Measurements from ENCODE around the gene VARS2. TPM values are rescaled to one million over a fixed set of nuclear protein-coding genes. Genes with fewer than 3 reads are reported as not detected.

VARS2 gene
- total and polyA plus RNA-seq, 9 of the 15 experiments (the other 6 are each of a cell fraction or from before 2014, with no cell fraction given), result 1.6 to 53.6 (median 29.9) TPM

DNA sequence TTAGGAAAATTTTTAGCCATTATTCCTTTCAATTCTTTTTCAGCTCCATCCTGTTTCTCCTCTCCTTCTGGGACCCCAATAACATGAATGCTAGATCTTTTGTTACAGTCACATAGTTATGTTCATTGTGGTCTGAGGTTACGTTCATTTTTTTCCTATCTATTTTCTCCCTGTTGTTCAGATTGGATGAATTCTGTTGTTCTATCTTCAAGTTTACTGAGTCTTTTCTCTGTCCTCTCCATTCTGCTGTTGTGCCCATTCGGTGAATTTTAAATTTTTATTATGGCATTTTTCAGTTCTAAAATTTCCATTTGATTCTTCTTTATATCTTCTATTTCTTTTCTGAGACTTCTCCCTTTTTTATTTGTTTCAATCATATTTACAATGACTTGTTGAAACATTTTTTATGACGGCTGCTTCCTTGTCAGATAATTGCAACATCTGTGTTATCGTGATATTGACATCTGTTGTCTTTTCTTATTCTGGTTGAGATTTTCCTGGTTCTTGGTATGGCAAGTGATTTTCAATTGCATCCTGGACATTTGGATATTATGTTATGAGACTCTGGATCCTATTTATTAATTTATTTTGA is 42.4 kb upstream of the VARS2 start:
- Histone ChIP-seq H4K20me1 (replicated peaks; ENCODE audit: control insufficient read depth, insufficient read depth, low read length) (no peaks in the 10 kb centered on the region), H3K4me3 (no peak overlapping the region), H3K9me3 (replicated peaks; ENCODE audit: control insufficient read depth, insufficient read depth, low read depth, low read length) (peaks cover 24% of the 10 kb centered on the region), H3K9me1 (ENCODE audit: control insufficient read depth, insufficient read depth, low read length) (no peaks in the 10 kb centered on the region), H2AFZ (ENCODE audit: low read depth, low read length) (peak overlapping the region; percentile 93; the same call in 1 of the 2 replicates), H3K4me1 (replicated peaks in 1 of 2; ENCODE audit: control insufficient read depth in 2 of 2, insufficient read depth in 2 of 2, low read length in 2 of 2) (peaks cover 21 to 33% of the 10 kb centered on the region in 2 experiments), H3K79me2 (ENCODE audit: control insufficient read depth, insufficient read depth, low read length) (peaks cover 19% of the 10 kb centered on the region), H3K27ac (ENCODE audit: extremely low read depth, low read depth, low read length) (peak overlapping the region; percentile 94), H3K4me2 (ENCODE audit: insufficient read depth, low read length) (0 out of 2 replicates have a peak overlapping the region, but pooled peaks have one; percentile 85), H3K9ac (ENCODE audit: insufficient read depth in 1 of 2, low read depth in 2 of 2, low read length in 2 of 2) (no peak overlapping the region), H3K27me3 (ENCODE audit: control insufficient read depth in 2 of 2, insufficient read depth in 2 of 2, low read length in 2 of 2) (no peaks in the 10 kb centered on the region), H3K36me3 (ENCODE audit: control insufficient read depth, insufficient read depth, low read length) (no peaks in the 10 kb centered on the region)
- WGBS (ENCODE audit: insufficient coverage, low coverage, missing lambda C conversion rate), result 42% methylated on average over 4 of the region's 4 CpGs
- in situ Hi-C loops (cut with MboI) (loop anchor here (5.0 kb wide), 1 partner anchor 34 kb away; no protein-coding TSS in a partner anchor), intact Hi-C loops (cut with micrococcal nuclease) (no loop called here)
- no TSS peak for BruUV-seq (replicated peaks)
- CTCF ChIA-PET (ENCODE audit: low intra/inter-chr PET ratio), result no interaction called here
- POLR2A ChIA-PET, result interaction anchor here (1.3 kb wide), 1 partner anchor 212 kb away, joined by 3 read pairs; no protein-coding TSS in a partner anchor
- DNase-seq (ENCODE audit: extremely low read depth in 1 of 4, low spot score in 3 of 4), result peak in 1 of 4 experiments; percentile 24
- no peak for ATAC-seq
- FAIRE-seq, result no peak
- TF ChIP-seq STAT5A (IDR thresholded peaks at IDR 0.05; ENCODE audit: borderline replicate concordance, low read length), result no peak
- peak; percentile 12; the same call in 1 of the 2 replicates for TF ChIP-seq ZEB2 (IDR thresholded peaks at IDR 0.05)
- no peak for TF ChIP-seq RBM17 (IDR thresholded peaks at IDR 0.05; ENCODE audit: borderline replicate concordance, low read depth, low read length)
- TF ChIP-seq, protein P1, sequence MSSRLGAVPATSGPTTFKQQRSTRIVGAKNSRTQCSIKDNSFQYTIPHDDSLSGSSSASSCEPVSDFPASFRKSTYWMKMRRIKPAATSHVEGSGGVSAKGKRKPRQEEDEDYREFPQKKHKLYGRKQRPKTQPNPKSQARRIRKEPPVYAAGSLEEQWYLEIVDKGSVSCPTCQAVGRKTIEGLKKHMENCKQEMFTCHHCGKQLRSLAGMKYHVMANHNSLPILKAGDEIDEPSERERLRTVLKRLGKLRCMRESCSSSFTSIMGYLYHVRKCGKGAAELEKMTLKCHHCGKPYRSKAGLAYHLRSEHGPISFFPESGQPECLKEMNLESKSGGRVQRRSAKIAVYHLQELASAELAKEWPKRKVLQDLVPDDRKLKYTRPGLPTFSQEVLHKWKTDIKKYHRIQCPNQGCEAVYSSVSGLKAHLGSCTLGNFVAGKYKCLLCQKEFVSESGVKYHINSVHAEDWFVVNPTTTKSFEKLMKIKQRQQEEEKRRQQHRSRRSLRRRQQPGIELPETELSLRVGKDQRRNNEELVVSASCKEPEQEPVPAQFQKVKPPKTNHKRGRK (tag; IDR thresholded peaks at IDR 0.05), result peak; percentile 96
- TF ChIP-seq RBM34 (IDR thresholded peaks at IDR 0.05; ENCODE audit: borderline replicate concordance, insufficient read depth, low read length), result no peak
- no peak for TF ChIP-seq ID3 (CRISPR knock-in tag; IDR thresholded peaks at IDR 0.05)
- TF ChIP-seq ID3 (tag; IDR thresholded peaks at IDR 0.05), result no peak
- no peak for TF ChIP-seq ZNF253 (CRISPR knock-in tag; conservative IDR thresholded peaks at IDR 0.05)
- TF ChIP-seq, protein P2, sequence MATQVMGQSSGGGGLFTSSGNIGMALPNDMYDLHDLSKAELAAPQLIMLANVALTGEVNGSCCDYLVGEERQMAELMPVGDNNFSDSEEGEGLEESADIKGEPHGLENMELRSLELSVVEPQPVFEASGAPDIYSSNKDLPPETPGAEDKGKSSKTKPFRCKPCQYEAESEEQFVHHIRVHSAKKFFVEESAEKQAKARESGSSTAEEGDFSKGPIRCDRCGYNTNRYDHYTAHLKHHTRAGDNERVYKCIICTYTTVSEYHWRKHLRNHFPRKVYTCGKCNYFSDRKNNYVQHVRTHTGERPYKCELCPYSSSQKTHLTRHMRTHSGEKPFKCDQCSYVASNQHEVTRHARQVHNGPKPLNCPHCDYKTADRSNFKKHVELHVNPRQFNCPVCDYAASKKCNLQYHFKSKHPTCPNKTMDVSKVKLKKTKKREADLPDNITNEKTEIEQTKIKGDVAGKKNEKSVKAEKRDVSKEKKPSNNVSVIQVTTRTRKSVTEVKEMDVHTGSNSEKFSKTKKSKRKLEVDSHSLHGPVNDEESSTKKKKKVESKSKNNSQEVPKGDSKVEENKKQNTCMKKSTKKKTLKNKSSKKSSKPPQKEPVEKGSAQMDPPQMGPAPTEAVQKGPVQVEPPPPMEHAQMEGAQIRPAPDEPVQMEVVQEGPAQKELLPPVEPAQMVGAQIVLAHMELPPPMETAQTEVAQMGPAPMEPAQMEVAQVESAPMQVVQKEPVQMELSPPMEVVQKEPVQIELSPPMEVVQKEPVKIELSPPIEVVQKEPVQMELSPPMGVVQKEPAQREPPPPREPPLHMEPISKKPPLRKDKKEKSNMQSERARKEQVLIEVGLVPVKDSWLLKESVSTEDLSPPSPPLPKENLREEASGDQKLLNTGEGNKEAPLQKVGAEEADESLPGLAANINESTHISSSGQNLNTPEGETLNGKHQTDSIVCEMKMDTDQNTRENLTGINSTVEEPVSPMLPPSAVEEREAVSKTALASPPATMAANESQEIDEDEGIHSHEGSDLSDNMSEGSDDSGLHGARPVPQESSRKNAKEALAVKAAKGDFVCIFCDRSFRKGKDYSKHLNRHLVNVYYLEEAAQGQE (IDR thresholded peaks at IDR 0.05; ENCODE audit: borderline replicate concordance), result no peak
- TF ChIP-seq, protein P2 (CRISPR knock-in tag; IDR thresholded peaks at IDR 0.05; ENCODE audit: low read depth), result no peak
- TF ChIP-seq MAFG (tag; conservative IDR thresholded peaks at IDR 0.05), result 0 out of 2 replicates have a peak, but pooled peaks have one; percentile 4
- peak; percentile 19; the same call in 1 of the 2 replicates for TF ChIP-seq TAL1 (IDR thresholded peaks at IDR 0.05)
- peak; percentile 40; the same call in 1 of the 2 replicates for TF ChIP-seq CBFA2T3 (IDR thresholded peaks at IDR 0.05)
- peak; percentile 61; the same call in 1 of the 2 replicates for TF ChIP-seq TRIM28 (IDR thresholded peaks at IDR 0.05)

Measured in K562 (cell line).